Suppressor macrophage (primary cell): ENCODE data around the gene ZNF678.
"Not testable (repeated sequence)": the region's sequence is repeated elsewhere in the genome, so short reads cannot be mapped to it uniquely, and the experiment has no call there.

Experiments used
- DNase-seq, 4 experiments: peaks; one replicate each; pipeline ENCODE4 v3.0.0-alpha.2; 2020 to 2022

ZNF678 gene

GRCh38 chr1:227606271-227606670 lies 42.9 kb downstream of the ZNF678 start:
- DNase-seq: not testable (repeated sequence)

GRCh38 chr1:227607336-227607898 lies 44.1 kb downstream of the ZNF678 start:
- no peak for DNase-seq

- no peak for DNase-seq
These were observed 49.3 kb downstream of the ZNF678 start for GRCh38 chr1:227612658-227613057.

- DNase-seq: no peak
These were observed 50.2 kb downstream of the ZNF678 start for GRCh38 chr1:227613526-227613925.

- DNase-seq: no peak
These were observed 57.9 kb downstream of the ZNF678 start for GRCh38 chr1:227621211-227621610.

GRCh38 chr1:227622739-227623475 lies 59.6 kb downstream of the ZNF678 start:
- no peak for DNase-seq

GRCh38 chr1:227632325-227632724 lies 69.0 kb downstream of the ZNF678 start:
- no peak for DNase-seq

- no peak for DNase-seq
These were observed 72.2 kb downstream of the ZNF678 start for GRCh38 chr1:227635596-227635995.

- peak in 1 of 4 experiments; percentile 8 for DNase-seq
These were observed 91.1 kb downstream of the ZNF678 start for GRCh38 chr1:227654431-227654830.

- DNase-seq: peak in 1 of 4 experiments; percentile 8
These were observed 91.7 kb downstream of the ZNF678 start for GRCh38 chr1:227654858-227655752.

- no peak for DNase-seq
These were observed 98.1 kb downstream of the ZNF678 start for GRCh38 chr1:227661495-227661894.

- DNase-seq: no peak
These were observed 99.6 kb downstream of the ZNF678 start for GRCh38 chr1:227662933-227663332.

- DNase-seq: no peak
These were observed 102.9 kb downstream of the ZNF678 start for GRCh38 chr1:227666286-227666685.

- no peak for DNase-seq
These were observed 110.1 kb downstream of the ZNF678 start for GRCh38 chr1:227673441-227673840.

GRCh38 chr1:227685807-227686206 lies 122.5 kb downstream of the ZNF678 start:
- no peak for DNase-seq

- no peak for DNase-seq
These were observed 134.0 kb downstream of the ZNF678 start for GRCh38 chr1:227697321-227697864.

- DNase-seq: not testable (repeated sequence)
These were observed 138.3 kb downstream of the ZNF678 start for GRCh38 chr1:227701631-227702030.

- DNase-seq: no peak
These were observed 144.5 kb downstream of the ZNF678 start for GRCh38 chr1:227707846-227708245.

GRCh38 chr1:227709451-227709850 lies 146.1 kb downstream of the ZNF678 start:
- no peak for DNase-seq

GRCh38 chr1:227710474-227710873 lies 147.1 kb downstream of the ZNF678 start:
- DNase-seq: not testable (repeated sequence)

- no peak for DNase-seq
These were observed 149.3 kb downstream of the ZNF678 start for GRCh38 chr1:227712648-227713047.

GRCh38 chr1:227718932-227719331 lies 155.6 kb downstream of the ZNF678 start:
- DNase-seq: no peak

- DNase-seq: no peak
These were observed 160.1 kb downstream of the ZNF678 start for GRCh38 chr1:227723474-227723873.
